ENCODE data around the gene HGD. TPM values are rescaled to one million over a fixed set of nuclear protein-coding genes. Genes with fewer than 3 reads are reported as not detected.

Gene HGD
- total RNA-seq (2016; rRNA removed; fragmentation: Illumina TruSeq; extraction: Trizol) (265 and 319 TPM in 2 replicates), polyA plus RNA-seq (2011; rRNA removed) (398 and 420 TPM in 2 replicates), polyA minus RNA-seq (2011; rRNA and poly(A)+ RNA removed; ENCODE audit: low replicate concordance) (0.42 and 257 TPM in 2 replicates), Bru-seq, nascent RNA (percentile 99 among the genes with signal in this experiment), BruChase-seq, experiment 1, labeled RNA remaining after a 6-hour chase (percentile 94 among the genes with signal in this experiment), BruChase-seq, experiment 2, labeled RNA remaining after a 2-hour chase (percentile 98 among the genes with signal in this experiment)
- 67.0 and 67.5 TPM in 2 replicates for total RNA-seq (2016; cell fraction: cytosol; rRNA removed; fragmentation: Illumina TruSeq; extraction: Trizol; ENCODE audit: low read depth)
- total RNA-seq (2016; cell fraction: insoluble cytoplasmic fraction; rRNA removed; fragmentation: Illumina TruSeq; extraction: Trizol) = 256 and 310 TPM in 2 replicates
- 82.1 and 92.3 TPM in 2 replicates for total RNA-seq (2016; cell fraction: membrane; rRNA removed; fragmentation: Illumina TruSeq; extraction: Trizol)
- total RNA-seq (2016; cell fraction: nucleus; rRNA removed; fragmentation: Illumina TruSeq; extraction: Trizol) = 282 and 300 TPM in 2 replicates
- 151 and 200 TPM in 2 replicates for polyA plus RNA-seq (2011; cell fraction: cytosol; rRNA removed)
- 745 and 782 TPM in 2 replicates for polyA plus RNA-seq (2011; cell fraction: nucleus; rRNA removed)
- 254 and 296 TPM in 2 replicates for polyA plus RNA-seq (2012)
- polyA plus RNA-seq (2016; cell fraction: cytosol; fragmentation: Illumina TruSeq; extraction: Trizol; ENCODE audit: low read depth) = 44.7 and 45.8 TPM in 2 replicates
- 242 and 251 TPM in 2 replicates for polyA plus RNA-seq (2016; cell fraction: insoluble cytoplasmic fraction; fragmentation: Illumina TruSeq; extraction: Trizol; ENCODE audit: low read depth)
- polyA plus RNA-seq (2016; cell fraction: membrane; fragmentation: Illumina TruSeq; extraction: Trizol; ENCODE audit: low read depth) = 51.1 and 52.9 TPM in 2 replicates
- 287 and 304 TPM in 2 replicates for polyA plus RNA-seq (2016; cell fraction: nucleus; fragmentation: Illumina TruSeq; extraction: Trizol; ENCODE audit: insufficient read depth, low read depth)
- polyA minus RNA-seq (2011; cell fraction: cytosol; rRNA and poly(A)+ RNA removed) = 107 and 125 TPM in 2 replicates
- 1,013 and 1,338 TPM in 2 replicates for polyA minus RNA-seq (2011; cell fraction: nucleus; rRNA and poly(A)+ RNA removed)
- long read RNA-seq, experiment 1, transcript HGD-201 (14 exons, 2,005 nt) = major isoform, 135 of 233 reads
- long read RNA-seq, experiment 1, partial matches to known transcripts = 31 of 233 reads
- long read RNA-seq, experiment 1, other reads (novel, unspliced or antisense) = 64 of 233 reads
- long read RNA-seq, experiment 2, transcript HGD-201 (14 exons, 2,005 nt) = major isoform, 182 of 369 reads
- long read RNA-seq, experiment 2, partial matches to known transcripts = 71 of 369 reads
- long read RNA-seq, experiment 2, other reads (novel, unspliced or antisense) = 113 of 369 reads

GRCh38 chr3:120682095-120682681, at the start of gene HGD:
Gene HGD (minus strand): TSS chr3:120682239. CDS start chr3:120682111, 128 bp downstream.
- Histone ChIP-seq H3K9ac (ENCODE audit: insufficient read depth, low read depth, low read length) (peak within 1 kb of the TSS; percentile 100), H3K79me2 (ENCODE audit: insufficient read depth, low read length) (peaks cover 49% of the 10 kb centered on the region), H4K20me1 (ENCODE audit: insufficient read depth, low read length) (peaks cover 10% of the 10 kb centered on the region; the same call in 1 of the 2 replicates), H3K27me3 (ENCODE audit: control insufficient read depth in 1 of 2, insufficient read depth in 2 of 2, low read length in 2 of 2) (no peaks in the 10 kb centered on the region; a peak in 1 of 5 replicates), H3K4me3 (replicated peaks in 1 of 3; ENCODE audit: insufficient read depth in 1 of 3, low read depth in 2 of 3, low read length in 3 of 3) (peak within 1 kb of the TSS; percentile 82 to 90 (median 82)), H3K36me3 (replicated peaks in 1 of 2; ENCODE audit: control insufficient read depth in 1 of 2, insufficient read depth in 2 of 2, low read length in 2 of 2) (no peaks in the 10 kb centered on the region), H3K4me1 (ENCODE audit: insufficient read depth, low read length) (peaks cover 55% of the 10 kb centered on the region), H2AFZ (ENCODE audit: low read length) (no peak within 1 kb of the TSS), H3K4me2 (ENCODE audit: low read depth, low read length) (peak within 1 kb of the TSS; percentile 94), H3K9me3 (ENCODE audit: low read length) (no peaks in the 10 kb centered on the region), H3K27ac (ENCODE audit: extremely low read length, insufficient read depth, low read length) (peak within 1 kb of the TSS; percentile 99)
- FAIRE-seq (peak; percentile 93), ATAC-seq (peak; percentile 81), DNase-seq (ENCODE audit: low spot score) (peak; percentile 97)
- POLR2A ChIA-PET = interaction anchor here (0.8 to 3.4 kb wide), 13 partner anchors 10 to 1683 kb away, joined by 3 to 33 read pairs (median 4); partner anchors contain the start of genes GTF2E1, NDUFB4 and RABL3
- TSS peak; percentile 47 for BruUV-seq (replicated peaks)
- in situ Hi-C loops (cut with HindIII; ENCODE audit: extremely low pct_ligation_motif_present, low pct_unique_long_range_greater_than_20kb) (no loop called here), intact Hi-C loops (cut with micrococcal nuclease; ENCODE audit: unreplicated experiment) (loop anchor here (1.0 kb wide), 2 partner anchors 11 to 60 kb away; partner anchors contain the start of genes GTF2E1 and RABL3)
- CTCF ChIA-PET (ENCODE audit: low intra/inter-chr PET ratio, low total read pairs) = no interaction called here
- 1% methylated on average over 5 of the region's 5 CpGs for WGBS (ENCODE audit: low lambda C conversion rate)
- TF ChIP-seq RAD51 (IDR thresholded peaks at IDR 0.05; ENCODE audit: borderline replicate concordance) (no peak), MLLT10 (CRISPR knock-in tag; IDR thresholded peaks at IDR 0.05) (no peak), ZNF556 (CRISPR knock-in tag; IDR thresholded peaks at IDR 0.05; ENCODE audit: borderline replicate concordance) (no peak), SP4 (CRISPR knock-in tag; IDR thresholded peaks at IDR 0.05) (no peak), LBX2 (CRISPR knock-in tag; IDR thresholded peaks at IDR 0.05; ENCODE audit: borderline replicate concordance) (no peak), TAF15 (IDR thresholded peaks at IDR 0.05; ENCODE audit: low read depth, low read length, poor library complexity, severe bottlenecking) (no peak), ZNF275 (CRISPR knock-in tag; IDR thresholded peaks at IDR 0.05; ENCODE audit: borderline replicate concordance) (no peak), MED8 (CRISPR knock-in tag; IDR thresholded peaks at IDR 0.05; ENCODE audit: insufficient replicate concordance) (no peak), ZNF724P (CRISPR knock-in tag; IDR thresholded peaks at IDR 0.05; ENCODE audit: borderline replicate concordance) (no peak), ATF7 (IDR thresholded peaks at IDR 0.05) (peak; percentile 71), ATF7 (CRISPR knock-in tag; IDR thresholded peaks at IDR 0.05) (no peak), NAIF1 (CRISPR knock-in tag; IDR thresholded peaks at IDR 0.05; ENCODE audit: borderline replicate concordance) (no peak), ZNF674 (CRISPR knock-in tag; IDR thresholded peaks at IDR 0.05; ENCODE audit: low read depth) (no peak), MAF1 (CRISPR knock-in tag; IDR thresholded peaks at IDR 0.05; ENCODE audit: borderline replicate concordance) (no peak), TGIF2 (CRISPR knock-in tag; IDR thresholded peaks at IDR 0.05) (peak; percentile 77), E2F2 (CRISPR knock-in tag; IDR thresholded peaks at IDR 0.05; ENCODE audit: borderline replicate concordance) (no peak)

All from HepG2 (cell line).